Activated CD8-positive, alpha-beta memory T cell treated with anti-CD3 and anti-CD28 coated beads for 48 hours (primary cell): Measurements from ENCODE around the gene CDK9.
"Not testable (repeated sequence)": the region's sequence is repeated elsewhere in the genome, so short reads cannot be mapped to it uniquely, and the experiment has no call there.

ENCODE experiments used
- DNase-seq, 3 experiments: peaks; one replicate each; pipeline ENCODE4 v3.0.0-alpha.2; 2020; ENCODE audit warnings: low read depth in 2 of 3, low spot score in 2 of 3

CDK9 gene

DNA sequence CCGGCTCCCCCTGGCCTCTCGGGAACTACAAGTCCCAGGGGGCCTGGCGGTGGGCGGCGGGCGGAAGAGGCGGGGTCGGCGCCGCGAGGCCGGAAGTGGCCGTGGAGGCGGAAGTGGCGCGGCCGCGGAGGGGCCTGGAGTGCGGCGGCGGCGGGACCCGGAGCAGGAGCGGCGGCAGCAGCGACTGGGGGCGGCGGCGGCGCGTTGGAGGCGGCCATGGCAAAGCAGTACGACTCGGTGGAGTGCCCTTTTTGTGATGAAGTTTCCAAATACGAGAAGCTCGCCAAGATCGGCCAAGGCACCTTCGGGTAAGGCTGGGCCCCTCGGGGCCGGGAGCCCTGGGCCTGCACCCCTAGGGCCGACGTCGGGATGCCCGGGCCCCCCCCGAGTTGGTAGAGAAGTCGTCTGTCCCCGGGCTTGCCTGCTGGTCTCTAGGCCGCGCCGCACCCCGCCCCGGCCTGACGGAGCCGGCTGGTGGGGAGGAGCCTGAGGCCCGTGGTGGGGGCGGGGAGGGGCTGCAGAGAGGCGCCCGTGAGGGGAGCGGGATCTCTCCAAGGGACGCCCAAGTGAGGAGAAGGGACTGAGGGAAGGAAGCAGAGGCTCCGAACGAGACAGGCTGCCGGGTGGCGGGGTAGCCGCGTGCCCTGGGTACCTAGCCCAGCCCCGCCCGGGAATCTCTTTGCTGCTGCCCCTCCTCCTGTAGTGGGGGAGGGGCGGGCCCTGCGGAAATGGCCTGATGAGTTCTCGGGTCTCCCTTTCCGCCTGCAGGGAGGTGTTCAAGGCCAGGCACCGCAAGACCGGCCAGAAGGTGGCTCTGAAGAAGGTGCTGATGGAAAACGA lies at the start of gene CDK9:
TSS of gene CDK9 (plus strand) at position 102 of the 840 bp plus-strand sequence. CDS start at position 217, 115 bp downstream.
- peak; percentile 87 to 89 (median 87) for DNase-seq

GRCh38 chr9:127738666-127739065 lies 47.2 kb upstream of the CDK9 start:
- no peak for DNase-seq

DNA sequence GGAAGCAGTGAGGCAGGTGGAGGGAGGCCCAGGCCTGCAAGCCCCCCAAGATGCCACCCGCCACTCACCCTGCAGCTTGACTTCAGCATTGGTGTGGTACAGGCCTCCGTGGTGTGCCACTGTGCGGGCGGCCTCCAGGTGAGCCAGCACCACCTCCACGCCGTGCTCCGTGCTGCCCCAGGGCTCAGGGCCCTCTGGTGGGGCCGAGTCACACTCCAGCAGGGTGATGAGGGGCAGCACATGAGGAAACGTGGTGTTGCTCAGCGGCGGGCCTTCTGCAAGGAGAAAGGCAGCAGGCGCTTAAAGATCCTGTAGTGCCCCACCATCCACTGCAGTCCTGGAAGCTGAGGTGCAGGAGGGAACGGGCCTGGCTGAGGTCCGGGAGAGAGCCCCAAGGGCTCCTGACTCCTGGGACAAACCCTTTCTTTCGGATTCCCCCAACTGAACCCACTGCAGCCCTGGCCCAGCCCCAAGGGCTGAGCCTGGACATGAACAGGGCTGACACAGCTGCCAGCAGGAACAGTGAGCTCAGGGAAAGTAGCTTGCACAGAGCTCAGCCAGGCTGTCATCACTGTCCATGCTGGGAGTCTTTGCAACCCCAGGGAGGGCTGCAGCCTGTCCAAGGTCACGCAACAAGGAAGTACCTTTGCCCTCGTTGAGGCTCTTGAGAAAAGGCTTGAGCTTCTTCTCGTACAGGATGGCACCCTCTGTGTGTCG lies 46.1 kb upstream of the CDK9 start:
- DNase-seq: no peak

- no peak for DNase-seq
These were observed 43.9 kb upstream of the CDK9 start for GRCh38 chr9:127741831-127742434.

DNA sequence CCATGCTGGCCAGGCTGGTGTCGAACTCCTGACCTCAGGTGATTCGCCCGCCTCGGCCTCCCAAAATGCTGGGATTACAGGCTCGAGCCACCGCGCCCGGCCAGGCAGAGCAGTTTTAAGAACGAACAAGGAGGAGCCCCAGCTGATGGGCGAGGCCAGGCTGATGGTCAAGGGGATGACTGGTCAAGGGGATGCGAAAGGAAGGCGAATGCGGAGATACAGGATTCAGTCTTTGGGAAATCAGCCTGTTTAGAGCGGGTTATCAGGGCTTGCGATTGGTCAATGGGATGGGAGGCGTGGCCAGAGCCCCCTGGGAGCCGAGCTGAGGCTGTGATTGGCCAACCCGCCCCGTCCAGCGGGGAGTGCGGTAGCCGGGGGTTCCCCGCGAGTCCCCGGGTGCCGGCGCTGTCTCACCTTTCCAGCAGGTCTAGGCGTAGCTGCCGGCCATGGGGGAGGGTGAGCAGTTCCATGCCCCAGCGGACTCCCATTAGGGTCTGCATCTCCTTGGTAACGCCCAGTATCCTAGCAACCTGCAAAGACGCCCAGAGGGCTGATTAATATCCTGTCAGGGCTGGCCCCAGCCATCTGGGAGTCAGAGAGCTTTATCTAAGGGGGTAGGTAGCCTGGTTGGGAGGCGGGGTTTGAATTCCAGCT lies 43.3 kb upstream of the CDK9 start:
- no peak for DNase-seq

GRCh38 chr9:127744398-127745110 lies 41.3 kb upstream of the CDK9 start:
- DNase-seq: no peak

GRCh38 chr9:127746959-127747569 lies 38.8 kb upstream of the CDK9 start:
- no peak for DNase-seq

GRCh38 chr9:127749090-127749787 lies 36.6 kb upstream of the CDK9 start:
- DNase-seq: no peak

DNA sequence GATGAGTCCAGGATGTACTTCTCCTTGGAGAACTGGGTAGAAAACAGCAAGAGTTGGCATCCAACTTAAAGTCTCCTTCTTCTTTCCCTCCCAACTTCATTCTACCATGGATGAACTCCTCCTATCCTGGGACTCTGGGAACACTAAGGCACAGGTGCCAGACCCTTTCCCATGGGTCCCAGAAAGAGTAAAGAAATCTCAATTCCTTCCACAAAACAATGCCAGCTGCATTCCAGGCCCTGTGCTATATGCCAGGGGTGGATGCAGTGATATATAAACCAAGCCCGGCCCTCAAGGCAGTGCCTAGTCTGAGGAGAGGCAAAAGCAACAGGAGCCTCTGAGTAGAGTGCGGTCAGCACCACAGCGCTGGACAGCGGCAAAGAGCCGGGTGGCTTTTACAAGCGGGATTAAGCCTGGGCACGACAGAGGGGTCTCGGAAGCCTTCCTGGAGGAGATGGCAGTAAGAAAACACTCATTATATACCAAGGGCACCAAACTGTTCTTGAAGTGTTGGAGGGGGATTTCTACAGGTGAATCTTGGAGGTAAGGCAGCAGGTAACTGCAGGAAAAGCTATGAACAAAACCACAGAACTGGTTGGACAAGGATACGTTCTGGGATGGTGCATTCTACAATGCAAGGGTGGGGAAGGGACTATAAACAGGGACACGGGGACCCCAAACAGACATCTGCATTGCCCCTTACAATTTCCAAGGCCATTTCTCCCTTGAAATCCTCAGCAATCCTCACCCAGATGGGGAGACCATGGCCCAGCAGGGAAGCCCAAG lies 34.4 kb upstream of the CDK9 start:
- DNase-seq: no peak

DNA sequence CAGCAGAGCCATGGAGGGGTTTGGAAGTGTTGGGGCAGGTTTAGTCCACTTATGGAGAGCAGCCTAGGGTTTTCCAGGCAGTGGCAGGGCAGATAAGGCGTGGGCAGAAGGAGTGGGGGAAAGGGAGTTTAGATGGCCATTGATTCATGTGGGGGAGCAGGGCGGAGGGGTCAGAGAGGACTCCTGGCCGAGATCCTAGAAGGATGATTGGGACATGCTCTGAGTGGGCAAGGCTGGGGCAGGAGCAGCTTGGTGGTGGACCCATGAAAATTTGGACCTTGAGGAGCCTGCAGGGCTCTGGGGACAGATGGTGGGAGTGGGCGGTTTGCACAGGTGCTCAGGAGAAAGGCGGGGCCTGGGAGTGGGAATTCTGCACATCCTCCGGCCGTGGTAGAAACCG lies 32.7 kb upstream of the CDK9 start:
- DNase-seq: no peak

DNA sequence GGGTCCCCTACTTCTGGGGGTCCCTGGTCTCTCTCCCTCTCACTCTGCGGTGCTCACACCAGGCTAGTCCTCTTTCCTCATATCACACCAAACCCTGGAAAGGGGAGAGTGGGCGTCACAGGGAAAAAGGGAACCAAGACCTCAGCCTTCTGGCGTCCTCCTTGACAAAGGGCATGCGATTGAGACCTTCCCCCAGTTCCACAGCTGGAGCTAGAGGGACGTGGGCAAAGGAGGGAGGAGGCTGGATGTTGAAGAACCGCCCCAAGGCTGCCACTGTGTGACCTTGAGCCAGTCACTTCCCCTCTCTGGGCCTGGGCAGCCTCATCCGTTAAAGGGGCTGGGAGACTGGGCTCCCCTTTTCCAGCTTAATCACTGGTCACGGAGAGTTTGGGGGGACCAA lies 32.2 kb upstream of the CDK9 start:
- DNase-seq: no peak

GRCh38 chr9:127754099-127755060 lies 31.5 kb upstream of the CDK9 start:
- DNase-seq: no peak

GRCh38 chr9:127755061-127756060 lies 30.5 kb upstream of the CDK9 start:
- no peak for DNase-seq

GRCh38 chr9:127756233-127756632 lies 29.6 kb upstream of the CDK9 start:
- DNase-seq: no peak

DNA sequence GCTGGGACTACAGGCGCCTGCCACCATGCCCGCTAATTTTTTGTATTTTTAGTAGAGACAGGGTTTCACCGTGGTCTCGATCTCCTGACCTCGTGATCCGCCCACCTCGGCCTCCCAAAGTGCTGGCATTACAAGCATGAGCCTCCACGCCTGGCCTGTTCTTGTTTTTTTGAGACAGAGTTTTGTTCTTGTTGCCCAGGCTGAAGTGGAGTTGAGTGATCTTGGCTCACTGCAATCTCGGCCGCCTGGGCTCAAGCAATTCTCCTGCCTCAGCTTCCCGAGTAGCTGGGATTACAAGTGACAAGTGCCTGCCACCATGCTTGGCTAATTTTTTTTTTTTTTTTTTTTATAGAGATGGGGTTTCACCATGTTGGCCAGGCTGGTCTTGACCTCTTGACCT lies 29.1 kb upstream of the CDK9 start:
- not testable (repeated sequence) for DNase-seq

DNA sequence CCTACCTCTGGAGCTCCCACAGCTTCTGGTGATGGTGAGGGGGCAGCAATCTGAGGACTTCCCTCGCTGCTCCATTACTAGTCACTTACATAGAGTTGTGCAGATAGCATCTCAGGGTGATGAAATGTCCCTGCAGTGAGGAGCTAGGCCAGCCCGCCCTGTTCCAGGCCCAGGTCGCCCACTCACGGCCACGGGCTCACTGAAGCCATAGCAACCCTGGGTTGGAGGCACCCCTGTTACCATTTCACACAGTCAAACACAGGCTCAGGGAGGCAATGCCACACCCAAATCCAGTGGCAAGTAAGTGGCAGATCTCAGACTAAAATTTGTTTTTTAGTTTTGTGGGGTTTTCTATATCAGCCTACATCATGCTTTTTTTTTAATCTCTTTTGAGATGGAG lies 27.0 kb upstream of the CDK9 start:
- no peak for DNase-seq

DNA sequence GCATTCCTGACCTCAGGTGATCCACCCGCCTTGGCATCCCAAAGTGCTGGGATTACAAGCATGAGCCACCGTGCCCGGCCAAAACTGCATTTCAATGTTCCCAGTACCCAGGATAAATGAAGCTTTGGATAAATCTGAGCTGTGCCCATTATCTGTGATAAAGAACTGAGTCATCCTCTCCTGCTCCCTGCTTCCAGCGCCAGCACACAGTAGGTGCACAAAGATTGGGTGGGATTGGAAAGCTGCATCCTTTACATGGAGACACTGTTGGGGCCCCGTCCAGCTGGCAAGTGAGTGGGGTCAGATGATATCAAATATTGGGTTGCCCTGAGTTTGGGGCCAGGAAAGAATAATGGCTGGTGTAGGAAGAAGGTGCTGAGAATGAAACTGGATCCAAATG lies 24.8 kb upstream of the CDK9 start:
- no peak for DNase-seq
